Gastrocnemius medialis (tissue), 4 donors: Measurements from ENCODE around the gene NTMT1.

ENCODE experiments used
- CTCF ChIP-seq, 5 experiments: fragments of 450-650 bp in 3 of 5; fragments of 200-600 bp in 2 of 5; sonication (generic) in 2 of 5; IDR thresholded peaks in 4 of 5; conservative IDR thresholded peaks in 1 of 5; 1 replicate in 4 of 5; 2 replicates in 1 of 5; pipeline ENCODE4 v1.5.1; 2016 to 2019; ENCODE audit warnings: antibody characterized with exemption in 5 of 5, mild to moderate bottlenecking in 3 of 5, moderate library complexity in 3 of 5
- POLR2A ChIP-seq, 2 donors: fragments of 450-650 bp; IDR thresholded peaks; one replicate each; pipeline ENCODE4 v1.6.1; 2017; ENCODE audit warnings: antibody characterized with exemption in 2 of 2, mild to moderate bottlenecking in 2 of 2, moderate library complexity in 2 of 2

GRCh38 chr9:129648764-129649115, 22.8 kb downstream of the NTMT1 start:
- TF ChIP-seq POLR2A (IDR thresholded peaks at IDR 0.05) (no peak), CTCF (IDR thresholded peaks at IDR 0.05 in 4 of 5, conservative IDR thresholded peaks at IDR 0.05 in 1 of 5) (no peak)
